Thoracic aorta (tissue), 2 donors: Measurements from ENCODE around the gene SLC34A1. TPM values are rescaled to one million over a fixed set of nuclear protein-coding genes. Genes with fewer than 3 reads are reported as not detected.

Experiments
- ATAC-seq: fragments of 150-250 bp; one replicate; pipeline ENCODE4 v1.8.0; 2017; ENCODE audit warnings: low read depth; ENCODE audit not compliant: insufficient number of reproducible peaks, low FRiP score
- DNase-seq: peaks from one replicate; pipeline ENCODE4 v3.0.0-alpha.2; 2020; ENCODE audit warnings: low spot score
- H3K27ac ChIP-seq, 2 donors: fragments of 200-600 bp; sonication (generic); 1 replicate in 1 of 2; 2 replicates in 1 of 2; pipeline ENCODE4 v1.5.1; 2016; ENCODE audit warnings: mild to moderate bottlenecking in 2 of 2, moderate library complexity in 2 of 2
- H3K27me3 ChIP-seq: fragments of 200-600 bp; sonication (generic); replicated peaks from 2 replicates; pipeline ENCODE4 v1.6.0; 2016; ENCODE audit warnings: mild to moderate bottlenecking; ENCODE audit not compliant: insufficient read depth
- H3K36me3 ChIP-seq: fragments of 200-600 bp; sonication (generic); one replicate; pipeline ENCODE4 v1.5.1; 2016
- H3K4me1 ChIP-seq, 2 donors: fragments of 200-600 bp; sonication (generic); 1 replicate in 1 of 2; 2 replicates in 1 of 2; pipeline versions ENCODE4 v1.5.1 to v1.6.0; 2016; ENCODE audit warnings: low read depth in 2 of 2, mild to moderate bottlenecking in 1 of 2; ENCODE audit not compliant: control insufficient read depth in 1 of 2
- H3K4me3 ChIP-seq: fragments of 200-600 bp; sonication (generic); 2 replicates; pipeline ENCODE4 v1.5.1; 2016; ENCODE audit warnings: mild to moderate bottlenecking
- H3K9me3 ChIP-seq: fragments of 200-600 bp; sonication (generic); 2 replicates; pipeline ENCODE4 v1.5.1; 2016
- CTCF ChIP-seq: fragments of 200-600 bp; sonication (generic); IDR thresholded peaks from one replicate; pipeline ENCODE4 v1.5.1; 2019; ENCODE audit warnings: antibody characterized with exemption
- total RNA-seq, 2 donors: library from RNA; depleted of rRNA; stranded (reverse); fragments of >200 nt; gene quantifications; one replicate each; pipeline versions ENCODE4 v1.1.0 to v1.2.3, GENCODE V29; 2016

Gene SLC34A1
- total RNA-seq, 2 donors from 2014 or later = not detected

- Histone ChIP-seq H3K27ac (peak overlapping the region in 1 of 2 donors; percentile 4), H3K4me1 (peaks cover 17 to 38% of the 10 kb centered on the region in 2 donors), H3K27me3 (peaks cover 32% of the 10 kb centered on the region), H3K4me3 (peak overlapping the region; percentile 81), H3K9me3 (no peaks in the 10 kb centered on the region), H3K36me3 (no peaks in the 10 kb centered on the region)
- TF ChIP-seq CTCF = no peak
- no peak for DNase-seq
- no peak for ATAC-seq
These were observed 19.0 kb downstream of the SLC34A1 start for GRCh38 chr5:177403102-177403791.

GRCh38 chr5:177403792-177404640 is 19.8 kb downstream of the SLC34A1 start:
- H3K4me3 ChIP-seq = peak overlapping the region; percentile 81
- TF ChIP-seq CTCF = peak; percentile 67
- ATAC-seq (peak; percentile 53), DNase-seq (peak; percentile 52)
- H3K36me3 ChIP-seq = no peaks in the 10 kb centered on the region
- peaks cover 32% of the 10 kb centered on the region for H3K27me3 ChIP-seq
- peaks cover 17 to 38% of the 10 kb centered on the region in 2 donors for H3K4me1 ChIP-seq
- H3K27ac ChIP-seq = peak overlapping the region in 1 of 2 donors; percentile 4
- H3K9me3 ChIP-seq = no peaks in the 10 kb centered on the region

GRCh38 chr5:177404641-177405179 is 20.5 kb downstream of the SLC34A1 start:
- Histone ChIP-seq H3K9me3 (no peaks in the 10 kb centered on the region), H3K36me3 (no peaks in the 10 kb centered on the region), H3K4me3 (peak overlapping the region; percentile 81), H3K27ac (no peak overlapping the region), H3K4me1 (peaks cover 17 to 37% of the 10 kb centered on the region in 2 donors), H3K27me3 (peaks cover 25% of the 10 kb centered on the region)
- no peak for DNase-seq
- no peak for ATAC-seq
- TF ChIP-seq CTCF = no peak

- Histone ChIP-seq H3K27me3 (peaks cover 19% of the 10 kb centered on the region), H3K4me1 (peaks cover 17 to 31% of the 10 kb centered on the region in 2 donors), H3K4me3 (no peak overlapping the region), H3K9me3 (no peaks in the 10 kb centered on the region), H3K27ac (no peak overlapping the region), H3K36me3 (no peaks in the 10 kb centered on the region)
- ATAC-seq = no peak
- no peak for TF ChIP-seq CTCF
- DNase-seq = no peak
These were observed 21.1 kb downstream of the SLC34A1 start for GRCh38 chr5:177405312-177405711.

- Histone ChIP-seq H3K4me1 (peaks cover 17 to 27% of the 10 kb centered on the region in 2 donors), H3K36me3 (no peaks in the 10 kb centered on the region), H3K27me3 (peaks cover 15% of the 10 kb centered on the region), H3K27ac (no peak overlapping the region), H3K9me3 (no peaks in the 10 kb centered on the region), H3K4me3 (no peak overlapping the region)
- ATAC-seq (no peak), DNase-seq (no peak)
- TF ChIP-seq CTCF = no peak
These were observed 21.6 kb downstream of the SLC34A1 start for GRCh38 chr5:177405805-177406204.
